HepG2 (cell line): ENCODE results near the gene SLC23A2. TPM values are rescaled to one million over a fixed set of nuclear protein-coding genes. Genes with fewer than 3 reads are reported as not detected.

Source experiments
- ATF7-NPFF ChIP-seq: sonication (generic); formaldehyde crosslinking; IDR thresholded peaks from 2 replicates; pipeline ENCODE4 v1.8.1; 2023; ENCODE audit warnings: mild to moderate bottlenecking, low read depth, missing genetic modification reagents, moderate library complexity
- CENPX ChIP-seq: sonication (generic); formaldehyde crosslinking; IDR thresholded peaks from 2 replicates; pipeline ENCODE4 v1.9.0; 2021; ENCODE audit warnings: mild to moderate bottlenecking, missing genetic modification reagents, moderate library complexity
- GABPA ChIP-seq, 2 experiments: IDR thresholded peaks; 2 replicates each; pipeline ENCODE4 v1.6.1; 2011 to 2016; ENCODE audit warnings: low read depth in 2 of 2, low read length in 1 of 2, missing biosample characterization in 1 of 2, missing genetic modification characterization in 1 of 2
- KMT2B ChIP-seq: IDR thresholded peaks from 2 replicates; pipeline ENCODE4 v1.6.1; 2016; ENCODE audit warnings: missing genetic modification reagents, missing compliant biosample characterization
- MED13 ChIP-seq: sonication (generic); formaldehyde crosslinking; IDR thresholded peaks from 2 replicates; pipeline ENCODE4 v1.5.0; 2020; ENCODE audit warnings: missing genetic modification reagents
- NFATC3 ChIP-seq: sonication (generic); formaldehyde crosslinking; IDR thresholded peaks from 2 replicates; pipeline ENCODE4 v1.5.1; 2020; ENCODE audit warnings: mild to moderate bottlenecking, missing genetic modification reagents
- NR2C2 ChIP-seq: sonication (generic); formaldehyde crosslinking; IDR thresholded peaks from 2 replicates; pipeline ENCODE4 v1.4.0; 2020; ENCODE audit warnings: missing genetic modification reagents, mild to moderate bottlenecking, moderate library complexity, borderline replicate concordance
- RBM22 ChIP-seq: fragments of 200-400 bp; formaldehyde crosslinking; optimal IDR thresholded peaks from 2 replicates; pipeline ENCODE3; 2017; ENCODE audit warnings: mild to moderate bottlenecking, low read length, moderate library complexity
- RXRB ChIP-seq: IDR thresholded peaks from 2 replicates; pipeline ENCODE4 v1.6.1; 2016; ENCODE audit warnings: borderline replicate concordance, missing genetic modification reagents, missing compliant biosample characterization
- SIN3A ChIP-seq: IDR thresholded peaks from 2 replicates; pipeline ENCODE4 v1.6.1; 2011; ENCODE audit warnings: low read depth, mild to moderate bottlenecking, control low read depth, low read length, borderline replicate concordance
- SOX6 ChIP-seq, 2 experiments: fragments of 450-650 bp in 1 of 2; sonication (generic) in 1 of 2; formaldehyde crosslinking in 1 of 2; IDR thresholded peaks; 2 replicates each; pipeline versions ENCODE4 v1.4.0 to v1.6.1; 2017 to 2020; ENCODE audit warnings: antibody characterized with exemption in 1 of 2, mild to moderate bottlenecking in 1 of 2, missing genetic modification reagents in 1 of 2
- SP1 ChIP-seq, 2 experiments: fragments of 450-650 bp in 1 of 2; sonication (generic) in 1 of 2; formaldehyde crosslinking in 1 of 2; IDR thresholded peaks; 2 replicates each; pipeline versions ENCODE4 v1.4.0 to v1.6.1; 2016 to 2020; ENCODE audit warnings: missing genetic modification reagents in 1 of 2
- XRCC5 ChIP-seq: fragments of 200-400 bp; formaldehyde crosslinking; optimal IDR thresholded peaks from 2 replicates; pipeline ENCODE3; 2017; ENCODE audit warnings: mild to moderate bottlenecking, low read length
- ZNF121 ChIP-seq: sonication (generic); formaldehyde crosslinking; IDR thresholded peaks from 2 replicates; pipeline ENCODE4 v1.5.0; 2020; ENCODE audit warnings: mild to moderate bottlenecking, missing genetic modification reagents
- ZNF615 ChIP-seq: sonication (generic); formaldehyde crosslinking; IDR thresholded peaks from 2 replicates; pipeline ENCODE4 v1.5.0; 2020; ENCODE audit warnings: mild to moderate bottlenecking, missing genetic modification reagents, borderline replicate concordance
- ZNF652 ChIP-seq: IDR thresholded peaks from 2 replicates; pipeline ENCODE4 v1.6.1; 2016; ENCODE audit warnings: low read depth, borderline replicate concordance
- ZNF7 ChIP-seq: IDR thresholded peaks from 2 replicates; pipeline ENCODE4 v1.6.1; 2016; ENCODE audit warnings: missing biosample characterization, missing genetic modification reagents
- polyA plus RNA-seq, 8 experiments: library from polyadenylated mRNA; depleted of rRNA in 3 of 8; stranded (reverse) in 7 of 8; unstranded in 1 of 8; fragments of >200 nt; fragmentation: Illumina TruSeq in 4 of 8; extraction: Trizol in 4 of 8; gene quantifications; 2 replicates each; pipeline versions ENCODE4 v1.2.1 to v1.2.3, GENCODE V29; 2011 to 2016; ENCODE audit warnings: low read depth in 4 of 8, missing spikeins in 1 of 8, mixed read lengths in 1 of 8; ENCODE audit not compliant: insufficient read depth in 1 of 8
- total RNA-seq, 5 experiments: library from RNA; depleted of rRNA; stranded (reverse); fragments of >200 nt; fragmentation: Illumina TruSeq; extraction: Trizol; gene quantifications; 2 replicates each; pipeline ENCODE4 v1.2.3, GENCODE V29; 2016; ENCODE audit warnings: low read depth in 1 of 5
- TF ChIP-seq, protein P1 (sequence below): sonication (generic); formaldehyde crosslinking; IDR thresholded peaks from 2 replicates; pipeline ENCODE4 v1.4.0; 2020; ENCODE audit warnings: missing genetic modification reagents
- TF ChIP-seq, protein P2 (sequence below): sonication (generic); formaldehyde crosslinking; IDR thresholded peaks from 2 replicates; pipeline ENCODE4 v1.4.0; 2020; ENCODE audit warnings: missing genetic modification reagents
- TF ChIP-seq, protein P3 (sequence below): sonication (generic); formaldehyde crosslinking; IDR thresholded peaks from 2 replicates; pipeline ENCODE4 v1.5.0; 2020; ENCODE audit warnings: mild to moderate bottlenecking, missing genetic modification reagents
- TF ChIP-seq, protein P4 (sequence below): sonication (generic); formaldehyde crosslinking; IDR thresholded peaks from 2 replicates; pipeline ENCODE4 v1.5.0; 2020; ENCODE audit warnings: missing genetic modification reagents

Gene SLC23A2
- total and polyA plus RNA-seq, 2 of the 13 experiments (the other 11 are each of a cell fraction or from before 2014, with no cell fraction given) = 42.2 to 51.2 TPM

DNA sequence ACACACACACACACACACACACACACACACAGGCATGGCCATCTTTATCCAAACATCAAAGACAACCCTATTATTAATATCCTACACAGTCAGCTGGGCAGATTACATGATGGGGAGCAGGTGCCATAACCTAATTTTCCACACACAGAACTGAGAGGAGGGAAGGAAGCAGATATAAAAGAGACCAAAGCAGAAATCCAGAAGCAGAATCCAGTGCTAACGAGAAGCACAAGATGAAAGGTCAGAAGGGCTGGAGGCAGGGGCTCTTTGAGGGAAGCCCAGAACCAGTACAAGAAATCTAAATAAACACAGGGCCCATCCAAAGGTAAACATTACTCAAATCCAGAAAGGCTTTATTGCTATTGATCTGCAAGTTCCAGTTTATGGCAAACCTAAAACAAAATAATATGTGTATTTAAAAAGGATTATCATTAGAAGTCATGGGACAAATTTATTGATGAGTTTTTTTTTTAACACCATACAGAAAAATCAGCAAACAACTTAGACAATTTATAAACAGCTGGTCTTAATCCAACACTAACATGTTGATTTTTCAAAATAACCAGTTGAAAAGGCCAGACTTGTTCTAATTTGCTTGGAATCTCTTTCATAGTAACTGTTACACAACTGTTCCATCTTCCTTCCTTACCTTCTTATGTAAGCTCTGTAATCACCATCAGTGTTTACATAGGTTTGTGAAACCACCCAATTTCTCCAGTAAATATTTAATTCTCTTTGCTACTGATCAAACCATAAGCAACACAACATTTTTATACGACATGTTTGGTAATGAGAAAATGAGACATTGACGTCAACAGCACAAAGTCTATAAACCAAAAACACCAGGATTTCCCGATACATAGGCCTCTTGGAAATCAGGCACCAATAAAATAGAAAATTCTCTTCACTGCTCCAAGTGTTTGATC lies 34.2 kb downstream of the SLC23A2 start (continued):
- no peak for TF ChIP-seq SOX6 (IDR thresholded peaks at IDR 0.05)
- TF ChIP-seq SOX6 (CRISPR knock-in tag; IDR thresholded peaks at IDR 0.05) = peak; percentile 89
- TF ChIP-seq, protein P1, sequence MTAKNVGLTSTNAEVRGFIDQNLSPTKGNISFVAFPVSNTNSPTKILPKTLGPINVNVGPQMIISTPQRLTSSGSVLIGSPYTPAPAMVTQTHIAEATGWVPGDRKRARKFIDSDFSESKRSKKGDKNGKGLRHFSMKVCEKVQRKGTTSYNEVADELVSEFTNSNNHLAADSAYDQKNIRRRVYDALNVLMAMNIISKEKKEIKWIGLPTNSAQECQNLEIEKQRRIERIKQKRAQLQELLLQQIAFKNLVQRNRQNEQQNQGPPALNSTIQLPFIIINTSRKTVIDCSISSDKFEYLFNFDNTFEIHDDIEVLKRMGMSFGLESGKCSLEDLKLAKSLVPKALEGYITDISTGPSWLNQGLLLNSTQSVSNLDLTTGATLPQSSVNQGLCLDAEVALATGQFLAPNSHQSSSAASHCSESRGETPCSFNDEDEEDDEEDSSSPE (CRISPR knock-in tag) = no peak
- no peak for TF ChIP-seq SP1 (IDR thresholded peaks at IDR 0.05)
- no peak for TF ChIP-seq SP1 (CRISPR knock-in tag; IDR thresholded peaks at IDR 0.05)
- peak; percentile 33; the same call in 1 of the 2 replicates for TF ChIP-seq KMT2B (CRISPR knock-in tag)
- no peak for TF ChIP-seq GABPA (IDR thresholded peaks at IDR 0.05; ENCODE audit: low read depth, low read length)
- peak; percentile 26; the same call in 1 of the 2 replicates for TF ChIP-seq GABPA (CRISPR knock-in tag; IDR thresholded peaks at IDR 0.05; ENCODE audit: low read depth)
- TF ChIP-seq CENPX (CRISPR knock-in tag) = no peak
- TF ChIP-seq, protein P2, sequence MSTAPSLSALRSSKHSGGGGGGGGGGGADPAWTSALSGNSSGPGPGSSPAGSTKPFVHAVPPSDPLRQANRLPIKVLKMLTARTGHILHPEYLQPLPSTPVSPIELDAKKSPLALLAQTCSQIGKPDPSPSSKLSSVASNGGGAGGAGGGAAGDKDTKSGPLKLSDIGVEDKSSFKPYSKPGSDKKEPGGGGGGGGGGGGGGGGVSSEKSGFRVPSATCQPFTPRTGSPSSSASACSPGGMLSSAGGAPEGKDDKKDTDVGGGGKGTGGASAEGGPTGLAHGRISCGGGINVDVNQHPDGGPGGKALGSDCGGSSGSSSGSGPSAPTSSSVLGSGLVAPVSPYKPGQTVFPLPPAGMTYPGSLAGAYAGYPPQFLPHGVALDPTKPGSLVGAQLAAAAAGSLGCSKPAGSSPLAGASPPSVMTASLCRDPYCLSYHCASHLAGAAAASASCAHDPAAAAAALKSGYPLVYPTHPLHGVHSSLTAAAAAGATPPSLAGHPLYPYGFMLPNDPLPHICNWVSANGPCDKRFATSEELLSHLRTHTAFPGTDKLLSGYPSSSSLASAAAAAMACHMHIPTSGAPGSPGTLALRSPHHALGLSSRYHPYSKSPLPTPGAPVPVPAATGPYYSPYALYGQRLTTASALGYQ (CRISPR knock-in tag) = peak; percentile 98
- peak; percentile 7; the same call in 1 of the 2 replicates for TF ChIP-seq ZNF7 (CRISPR knock-in tag)
- peak; percentile 55 for TF ChIP-seq NR2C2 (CRISPR knock-in tag)
- TF ChIP-seq ZNF121 = 0 out of 2 replicates have a peak, but pooled peaks have one; percentile 24
- TF ChIP-seq SIN3A = 0 out of 2 replicates have a peak, but pooled peaks have one; percentile 17
- TF ChIP-seq XRCC5 = peak; percentile 39
- TF ChIP-seq ZNF652 = peak; percentile 63; the same call in 1 of the 2 replicates
- peak; percentile 95 for TF ChIP-seq RXRB (CRISPR knock-in tag)
- TF ChIP-seq, protein P3, sequence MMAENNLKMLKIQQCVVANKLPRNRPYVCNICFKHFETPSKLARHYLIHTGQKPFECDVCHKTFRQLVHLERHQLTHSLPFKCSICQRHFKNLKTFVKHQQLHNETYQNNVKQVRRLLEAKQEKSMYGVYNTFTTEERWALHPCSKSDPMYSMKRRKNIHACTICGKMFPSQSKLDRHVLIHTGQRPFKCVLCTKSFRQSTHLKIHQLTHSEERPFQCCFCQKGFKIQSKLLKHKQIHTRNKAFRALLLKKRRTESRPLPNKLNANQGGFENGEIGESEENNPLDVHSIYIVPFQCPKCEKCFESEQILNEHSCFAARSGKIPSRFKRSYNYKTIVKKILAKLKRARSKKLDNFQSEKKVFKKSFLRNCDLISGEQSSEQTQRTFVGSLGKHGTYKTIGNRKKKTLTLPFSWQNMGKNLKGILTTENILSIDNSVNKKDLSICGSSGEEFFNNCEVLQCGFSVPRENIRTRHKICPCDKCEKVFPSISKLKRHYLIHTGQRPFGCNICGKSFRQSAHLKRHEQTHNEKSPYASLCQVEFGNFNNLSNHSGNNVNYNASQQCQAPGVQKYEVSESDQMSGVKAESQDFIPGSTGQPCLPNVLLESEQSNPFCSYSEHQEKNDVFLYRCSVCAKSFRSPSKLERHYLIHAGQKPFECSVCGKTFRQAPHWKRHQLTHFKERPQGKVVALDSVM (CRISPR knock-in tag) = peak; percentile 45; the same call in 1 of the 2 replicates
- peak; percentile 19; the same call in 1 of the 2 replicates for TF ChIP-seq ATF7-NPFF (CRISPR knock-in tag)
- TF ChIP-seq, protein P4, sequence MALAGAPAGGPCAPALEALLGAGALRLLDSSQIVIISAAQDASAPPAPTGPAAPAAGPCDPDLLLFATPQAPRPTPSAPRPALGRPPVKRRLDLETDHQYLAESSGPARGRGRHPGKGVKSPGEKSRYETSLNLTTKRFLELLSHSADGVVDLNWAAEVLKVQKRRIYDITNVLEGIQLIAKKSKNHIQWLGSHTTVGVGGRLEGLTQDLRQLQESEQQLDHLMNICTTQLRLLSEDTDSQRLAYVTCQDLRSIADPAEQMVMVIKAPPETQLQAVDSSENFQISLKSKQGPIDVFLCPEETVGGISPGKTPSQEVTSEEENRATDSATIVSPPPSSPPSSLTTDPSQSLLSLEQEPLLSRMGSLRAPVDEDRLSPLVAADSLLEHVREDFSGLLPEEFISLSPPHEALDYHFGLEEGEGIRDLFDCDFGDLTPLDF (CRISPR knock-in tag) = peak; percentile 49; the same call in 1 of the 2 replicates
- TF ChIP-seq MED13 (CRISPR knock-in tag) = peak; percentile 92; the same call in 1 of the 2 replicates
- peak; percentile 43 for TF ChIP-seq RBM22
- 0 out of 2 replicates have a peak, but pooled peaks have one; percentile 31 for TF ChIP-seq ZNF615
- no peak for TF ChIP-seq NFATC3 (CRISPR knock-in tag)
